ENCODE measurements around the gene PDILT. TPM values are rescaled to one million over a fixed set of nuclear protein-coding genes. Genes with fewer than 3 reads are reported as not detected.
"Not testable (repeated sequence)": the region's sequence is repeated elsewhere in the genome, so short reads cannot be mapped to it uniquely, and the experiment has no call there.

The PDILT gene
- total and polyA plus RNA-seq, 2 donors, result 0.16 TPM; not detected in 1

GRCh38 chr16:20314575-20314974 is 90.0 kb downstream of the PDILT start:
- 95% methylated on average over 3 of the region's 3 CpGs for WGBS
- Histone ChIP-seq H3K4me1 (ENCODE audit: control insufficient read depth in 2 of 2, insufficient read depth in 2 of 2, low read length in 2 of 2) (no peaks in the 10 kb centered on the region), H3K27ac (ENCODE audit: low read depth in 1 of 2, low read length in 1 of 2) (no peak overlapping the region), H3K36me3 (ENCODE audit: control insufficient read depth in 2 of 2, insufficient read depth in 2 of 2, low read length in 1 of 2) (no peaks in the 10 kb centered on the region), H3K4me3 (ENCODE audit: low read length in 2 of 2) (no peak overlapping the region), H3K27me3 (ENCODE audit: control insufficient read depth in 2 of 2, insufficient read depth in 1 of 2, low read length in 1 of 2) (no peaks in the 10 kb centered on the region), H3K9me3 (ENCODE audit: control insufficient read depth in 2 of 2, insufficient read depth in 1 of 2, low read length in 1 of 2) (no peaks in the 10 kb centered on the region)
- no peak for DNase-seq (ENCODE audit: low read depth in 6 of 9, low spot score in 9 of 9)

GRCh38 chr16:20313741-20314140 is 90.8 kb downstream of the PDILT start:
- no peak for DNase-seq (ENCODE audit: low read depth in 6 of 9, low spot score in 9 of 9)

DNA sequence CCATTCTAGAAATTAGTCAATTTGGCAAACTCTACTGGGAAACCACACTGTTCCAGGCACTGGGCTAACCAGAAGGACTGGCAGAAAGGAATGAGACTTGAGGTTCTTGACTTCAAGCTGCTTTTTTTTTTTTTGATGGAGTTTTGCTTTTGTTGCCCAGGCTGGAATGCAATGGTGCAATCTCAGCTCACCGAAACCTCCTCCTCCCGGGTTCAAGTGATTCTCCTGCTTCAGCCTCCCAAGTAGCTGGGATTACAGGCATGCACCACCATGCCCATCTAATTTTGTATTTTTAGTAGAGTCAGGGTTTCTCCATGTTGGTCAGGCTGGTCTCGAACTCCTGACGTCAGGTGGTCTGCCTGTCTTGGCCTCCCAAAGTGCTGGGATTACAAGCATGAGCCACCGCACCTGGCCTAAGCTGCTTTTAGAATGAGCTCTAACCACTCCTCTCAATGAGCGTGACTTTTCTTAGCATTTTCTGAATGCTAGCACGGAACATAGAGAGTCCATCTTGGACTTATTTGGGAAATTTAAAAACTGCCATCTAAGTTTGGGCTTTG is 91.9 kb downstream of the PDILT start:
- H3K4me3 ChIP-seq (ENCODE audit: low read length in 2 of 2); H3K36me3 ChIP-seq (ENCODE audit: control insufficient read depth in 2 of 2, insufficient read depth in 2 of 2, low read length in 1 of 2); H3K27ac ChIP-seq (ENCODE audit: low read depth in 1 of 2, low read length in 1 of 2); H3K9me3 ChIP-seq (ENCODE audit: control insufficient read depth in 2 of 2, insufficient read depth in 1 of 2, low read length in 1 of 2); H3K4me1 ChIP-seq (ENCODE audit: control insufficient read depth in 2 of 2, insufficient read depth in 2 of 2, low read length in 2 of 2); DNase-seq (ENCODE audit: low read depth in 6 of 9, low spot score in 9 of 9); H3K27me3 ChIP-seq (ENCODE audit: control insufficient read depth in 2 of 2, insufficient read depth in 1 of 2, low read length in 1 of 2): not testable (repeated sequence)
- WGBS, result 95% methylated on average over 7 of the region's 7 CpGs

More at GRCh38 chr16:20313741-20314140, 90.8 kb downstream of the PDILT start:
- H3K36me3 ChIP-seq (ENCODE audit: control insufficient read depth in 2 of 2, insufficient read depth in 2 of 2, low read length in 1 of 2), result no peaks in the 10 kb centered on the region
- no peak overlapping the region for H3K27ac ChIP-seq (ENCODE audit: low read depth in 1 of 2, low read length in 1 of 2)
- WGBS, result 97% methylated on average over 3 of the region's 3 CpGs
- H3K27me3 ChIP-seq (ENCODE audit: control insufficient read depth in 2 of 2, insufficient read depth in 1 of 2, low read length in 1 of 2), result no peaks in the 10 kb centered on the region
- H3K9me3 ChIP-seq (ENCODE audit: control insufficient read depth in 2 of 2, insufficient read depth in 1 of 2, low read length in 1 of 2), result no peaks in the 10 kb centered on the region
- H3K4me3 ChIP-seq (ENCODE audit: low read length in 2 of 2), result no peak overlapping the region
- H3K4me1 ChIP-seq (ENCODE audit: control insufficient read depth in 2 of 2, insufficient read depth in 2 of 2, low read length in 2 of 2), result no peaks in the 10 kb centered on the region

GRCh38 chr16:20311548-20311947 is 93.0 kb downstream of the PDILT start:
- Histone ChIP-seq H3K27me3 (ENCODE audit: control insufficient read depth in 2 of 2, insufficient read depth in 1 of 2, low read length in 1 of 2) (no peaks in the 10 kb centered on the region), H3K9me3 (ENCODE audit: control insufficient read depth in 2 of 2, insufficient read depth in 1 of 2, low read length in 1 of 2) (no peaks in the 10 kb centered on the region), H3K4me3 (ENCODE audit: low read length in 2 of 2) (no peak overlapping the region), H3K4me1 (ENCODE audit: control insufficient read depth in 2 of 2, insufficient read depth in 2 of 2, low read length in 2 of 2) (no peaks in the 10 kb centered on the region), H3K36me3 (ENCODE audit: control insufficient read depth in 2 of 2, insufficient read depth in 2 of 2, low read length in 1 of 2) (no peaks in the 10 kb centered on the region), H3K27ac (ENCODE audit: low read depth in 1 of 2, low read length in 1 of 2) (no peak overlapping the region)
- WGBS, result 80% methylated on average over 2 of the region's 2 CpGs
- no peak for DNase-seq (ENCODE audit: low read depth in 6 of 9, low spot score in 9 of 9)

DNA sequence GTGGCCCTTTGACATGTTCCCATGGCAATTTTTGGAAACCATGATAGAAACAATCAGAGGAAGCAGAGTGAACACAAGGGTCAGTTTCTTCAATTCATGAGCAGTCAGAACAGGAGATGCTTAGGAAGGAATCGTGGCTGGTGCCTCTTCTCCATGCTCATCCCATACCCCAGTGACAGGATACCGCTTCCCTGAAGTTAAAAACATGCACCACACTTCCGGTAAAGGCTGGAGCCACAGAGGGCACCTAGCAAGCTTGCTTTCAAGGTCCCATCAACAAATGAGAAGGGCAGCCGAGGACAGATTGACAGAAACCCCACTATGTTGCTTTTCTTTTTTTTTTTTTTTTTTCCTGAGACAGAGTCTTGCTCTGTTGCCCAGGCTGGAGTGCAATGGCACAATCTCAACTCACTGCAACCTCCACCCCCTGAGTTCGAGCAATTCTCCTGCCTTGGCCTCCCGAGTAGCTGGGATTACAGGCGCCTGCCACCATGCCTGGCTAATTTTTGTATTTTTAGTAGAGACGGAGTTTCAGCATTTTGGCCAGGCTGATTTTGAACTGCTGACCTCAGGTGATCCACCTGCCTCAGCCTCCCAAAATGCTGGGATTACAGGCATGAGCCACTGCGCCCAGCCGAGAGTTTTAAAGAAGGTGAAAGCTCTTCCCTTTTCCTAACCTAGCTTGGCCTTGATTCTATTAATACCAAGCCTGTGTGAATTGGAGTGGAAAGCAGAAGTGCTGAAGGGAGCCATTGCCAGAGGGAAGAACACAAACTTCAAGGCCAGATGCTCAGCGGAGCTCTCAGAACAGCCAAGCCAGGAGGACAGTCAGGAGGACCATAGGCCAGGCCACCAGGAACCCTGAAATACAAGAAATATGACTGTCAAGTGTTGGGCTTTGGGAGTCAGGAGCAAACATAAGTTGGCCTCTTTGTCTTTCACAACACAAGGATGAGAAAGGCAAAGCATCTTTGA is 93.8 kb downstream of the PDILT start:
- Histone ChIP-seq H3K4me1 (ENCODE audit: control insufficient read depth in 2 of 2, insufficient read depth in 2 of 2, low read length in 2 of 2) (no peaks in the 10 kb centered on the region), H3K27me3 (ENCODE audit: control insufficient read depth in 2 of 2, insufficient read depth in 1 of 2, low read length in 1 of 2) (no peaks in the 10 kb centered on the region), H3K36me3 (ENCODE audit: control insufficient read depth in 2 of 2, insufficient read depth in 2 of 2, low read length in 1 of 2) (no peaks in the 10 kb centered on the region), H3K9me3 (ENCODE audit: control insufficient read depth in 2 of 2, insufficient read depth in 1 of 2, low read length in 1 of 2) (no peaks in the 10 kb centered on the region), H3K27ac (ENCODE audit: low read depth in 1 of 2, low read length in 1 of 2) (no peak overlapping the region), H3K4me3 (ENCODE audit: low read length in 2 of 2) (no peak overlapping the region)
- 84% methylated on average over 11 of the region's 11 CpGs for WGBS
- no peak for DNase-seq (ENCODE audit: low read depth in 6 of 9, low spot score in 9 of 9)

- Histone ChIP-seq H3K4me3 (ENCODE audit: low read length in 2 of 2) (no peak overlapping the region), H3K27ac (ENCODE audit: low read depth in 1 of 2, low read length in 1 of 2) (no peak overlapping the region), H3K36me3 (ENCODE audit: control insufficient read depth in 2 of 2, insufficient read depth in 2 of 2, low read length in 1 of 2) (no peaks in the 10 kb centered on the region), H3K9me3 (ENCODE audit: control insufficient read depth in 2 of 2, insufficient read depth in 1 of 2, low read length in 1 of 2) (no peaks in the 10 kb centered on the region), H3K4me1 (ENCODE audit: control insufficient read depth in 2 of 2, insufficient read depth in 2 of 2, low read length in 2 of 2) (no peaks in the 10 kb centered on the region), H3K27me3 (ENCODE audit: control insufficient read depth in 2 of 2, insufficient read depth in 1 of 2, low read length in 1 of 2) (no peaks in the 10 kb centered on the region)
- no peak for DNase-seq (ENCODE audit: low read depth in 6 of 9, low spot score in 9 of 9)
- WGBS, result 95% methylated on average over 6 of the region's 6 CpGs
Measured at GRCh38 chr16:20309786-20310185, 94.8 kb downstream of the PDILT start.

Other genes with a start within 250 kb of the PDILT start
- 0.09 TPM for gene GP2, start 77.2 kb downstream of the PDILT start, total RNA-seq
- 0.94 TPM for gene GP2, start 77.2 kb downstream of the PDILT start, polyA plus RNA-seq
- 0.28 TPM for gene UMOD, start 52.0 kb downstream of the PDILT start, total RNA-seq
- 0.84 TPM for gene UMOD, start 52.0 kb downstream of the PDILT start, polyA plus RNA-seq
- gene ACSM5, start 4.8 kb upstream of the PDILT start, total RNA-seq, result 0.33 TPM
- gene ACSM5, start 4.8 kb upstream of the PDILT start, polyA plus RNA-seq, result 0.64 TPM
- gene ACSM2A, start 46.8 kb upstream of the PDILT start, total RNA-seq, result 0.05 TPM
- 0.21 TPM for gene ACSM2A, start 46.8 kb upstream of the PDILT start, polyA plus RNA-seq
- gene ACSM2B, start 171.6 kb upstream of the PDILT start, total RNA-seq, result not detected
- gene ACSM2B, start 171.6 kb upstream of the PDILT start, polyA plus RNA-seq, result 0.23 TPM